IMR-90 (cell line): ENCODE measurements around the gene ATF4. TPM values are rescaled to one million over a fixed set of nuclear protein-coding genes. Genes with fewer than 3 reads are reported as not detected.

Experiments
- ATAC-seq: fragments of 200-7000 bp; cut with Tn5 transposase; 2 replicates; pipeline ENCODE4 v1.9.1; 2020; ENCODE audit warnings: low read depth, mild to moderate bottlenecking, moderate library complexity
- BruUV-seq: library from RNA; stranded (reverse); fragments of 400-500 nt; replicated peaks from 2 replicates; lab custom pipeline; 2021; lab: Mats Ljungman, UMichigan
- CTCF ChIA-PET: fragments of 300-600 bp; formaldehyde crosslinking; extraction: SDS; loops from one replicate; lab custom pipeline; 2021; ENCODE audit warnings: antibody characterized with exemption; lab: Yijun Ruan, JAX
- POLR2A ChIA-PET: fragments of 300-600 bp; sonication (Branson Sonifier 250); formaldehyde crosslinking; loops from one replicate; lab custom pipeline; 2022; ENCODE audit warnings: antibody characterized with exemption; ENCODE audit not compliant: unreplicated experiment; lab: Charles Lee
- DNase-seq: peaks from one replicate; pipeline ENCODE4 v3.0.0; 2013
- H2AFZ ChIP-seq: replicated peaks from 2 replicates; pipeline ENCODE3; 2013; ENCODE audit warnings: low read length, mild to moderate bottlenecking; ENCODE audit not compliant: poor library complexity
- H2AK5ac ChIP-seq: 2 replicates; pipeline ENCODE4 v1.6.1; 2013; ENCODE audit warnings: low read depth, low read length, inconsistent platforms
- H2AK9ac ChIP-seq: replicated peaks from 2 replicates; pipeline ENCODE3; 2013; ENCODE audit warnings: mild to moderate bottlenecking, low read depth, low read length, moderate library complexity; ENCODE audit not compliant: poor library complexity
- H2BK120ac ChIP-seq: 2 replicates; pipeline ENCODE4 v1.6.1; 2013; ENCODE audit warnings: low read depth, low read length, inconsistent platforms
- H2BK15ac ChIP-seq: 3 replicates; pipeline ENCODE4 v1.6.1; 2013; ENCODE audit warnings: low read depth, low read length, inconsistent platforms
- H2BK20ac ChIP-seq: 2 replicates; pipeline ENCODE4 v1.6.1; 2013; ENCODE audit warnings: low read depth, mild to moderate bottlenecking, inconsistent platforms, low read length, moderate library complexity
- H2BK5ac ChIP-seq: 2 replicates; pipeline ENCODE4 v1.6.1; 2013; ENCODE audit warnings: mild to moderate bottlenecking, low read depth, low read length, inconsistent platforms; ENCODE audit not compliant: poor library complexity, severe bottlenecking
- H3K14ac ChIP-seq: replicated peaks from 2 replicates; pipeline ENCODE4 v1.6.1; 2013; ENCODE audit warnings: low read depth, low read length, inconsistent platforms
- H3K18ac ChIP-seq: 2 replicates; pipeline ENCODE4 v1.6.1; 2013; ENCODE audit warnings: low read depth, low read length, control low read depth
- H3K23ac ChIP-seq: 2 replicates; pipeline ENCODE4 v1.6.1; 2013; ENCODE audit warnings: low read depth, low read length, inconsistent platforms
- H3K27ac ChIP-seq: 2 replicates; pipeline ENCODE4 v1.5.1; 2013; ENCODE audit warnings: mild to moderate bottlenecking, control low read depth, low read length; ENCODE audit not compliant: insufficient read depth
- H3K27me3 ChIP-seq: 2 replicates; pipeline ENCODE4 v1.6.1; 2013; ENCODE audit warnings: low read length; ENCODE audit not compliant: control insufficient read depth, insufficient read depth
- H3K36me3 ChIP-seq: 2 replicates; pipeline ENCODE4 v1.6.1; 2013; ENCODE audit warnings: low read length, mixed read lengths; ENCODE audit not compliant: control insufficient read depth, insufficient read depth
- H3K4ac ChIP-seq: 2 replicates; pipeline ENCODE4 v1.6.1; 2013; ENCODE audit warnings: low read depth, low read length, inconsistent platforms
- H3K4me1 ChIP-seq: 2 replicates; pipeline ENCODE4 v1.6.1; 2013; ENCODE audit warnings: low read length, mixed read lengths; ENCODE audit not compliant: control insufficient read depth, insufficient read depth
- H3K4me2 ChIP-seq: 2 replicates; pipeline ENCODE4 v1.6.1; 2013; ENCODE audit warnings: low read depth, mild to moderate bottlenecking, control low read depth, low read length, moderate library complexity
- H3K4me3 ChIP-seq: 2 replicates; pipeline ENCODE4 v1.5.1; 2013; ENCODE audit warnings: low read depth, mild to moderate bottlenecking, control low read depth, low read length, moderate library complexity; ENCODE audit not compliant: insufficient read depth
- H3K56ac ChIP-seq: 2 replicates; pipeline ENCODE4 v1.6.1; 2013; ENCODE audit warnings: low read length, inconsistent platforms; ENCODE audit not compliant: insufficient read depth; ENCODE audit errors: extremely low read depth
- H3K79me1 ChIP-seq, 2 experiments: 2 replicates each; pipeline ENCODE4 v1.6.1; 2013; ENCODE audit warnings: low read length in 2 of 2, inconsistent platforms in 1 of 2, low read depth in 1 of 2
- H3K9ac ChIP-seq: 2 replicates; pipeline ENCODE4 v1.6.1; 2013; ENCODE audit warnings: low read depth, low read length, control low read depth
- H3K9me1 ChIP-seq: 2 replicates; pipeline ENCODE4 v1.6.1; 2013; ENCODE audit warnings: low read length, inconsistent platforms; ENCODE audit not compliant: insufficient read depth
- H3K9me3 ChIP-seq: 2 replicates; pipeline ENCODE4 v1.6.1; 2013; ENCODE audit warnings: low read length; ENCODE audit not compliant: control insufficient read depth, insufficient read depth
- H4K20me1 ChIP-seq: 2 replicates; pipeline ENCODE4 v1.6.1; 2013; ENCODE audit warnings: low read length, inconsistent platforms; ENCODE audit not compliant: insufficient read depth
- H4K5ac ChIP-seq: 2 replicates; pipeline ENCODE4 v1.6.1; 2013; ENCODE audit warnings: mild to moderate bottlenecking, low read depth, low read length, control low read depth
- H4K8ac ChIP-seq, 2 experiments: 2 replicates each; pipeline ENCODE4 v1.6.1; 2013; ENCODE audit warnings: low read depth in 2 of 2, low read length in 2 of 2, control low read depth in 1 of 2, inconsistent platforms in 1 of 2
- H4K91ac ChIP-seq: 2 replicates; pipeline ENCODE4 v1.6.1; 2013; ENCODE audit warnings: low read depth, low read length, inconsistent platforms; ENCODE audit not compliant: insufficient read depth
- BHLHE40 ChIP-seq: fragments of 150-350 bp; IDR thresholded peaks from 2 replicates; pipeline ENCODE4 v1.6.1; 2016; ENCODE audit warnings: mild to moderate bottlenecking, low read depth, low read length
- MXI1 ChIP-seq: IDR thresholded peaks from 2 replicates; pipeline ENCODE4 v1.6.1; 2012; ENCODE audit warnings: low read depth, mild to moderate bottlenecking, low read length, moderate library complexity, borderline replicate concordance
- NFE2L2 ChIP-seq: fragments of 150-350 bp; IDR thresholded peaks from 2 replicates; pipeline ENCODE4 v1.6.1; 2016; ENCODE audit warnings: low read depth, mild to moderate bottlenecking, low read length
- WGBS, 2 experiments: methylation state at CpG; one replicate each; pipeline versions ENCODE4 v1.1.5 to v1.1.7; 2013; ENCODE audit warnings: missing lambda C conversion rate in 2 of 2; ENCODE audit not compliant: insufficient read length in 1 of 2; ENCODE audit errors: extremely low coverage in 2 of 2; 5-methylcytosine and 5-hydroxymethylcytosine counted together
- dilution Hi-C: fragments of 300-500 bp; cut with HindIII; formaldehyde crosslinking; loops from one replicate; pipeline ENCODE4 v1.14.3; 2018; ENCODE audit warnings: low sequenced_read_pairs; ENCODE audit not compliant: unreplicated experiment
- in situ Hi-C: fragments of 300-500 bp; cut with MboI; formaldehyde crosslinking; loops from 3 replicates; pipeline ENCODE4 v1.14.3; 2019; ENCODE audit warnings: low sequenced_read_pairs, inconsistent platforms, mixed read lengths
- intact Hi-C: fragments of 100-400 bp; cut with micrococcal nuclease; formaldehyde crosslinking; loops from 2 replicates; pipeline ENCODE4 v1.10.0; 2022
- polyA plus RNA-seq, 3 experiments: library from polyadenylated mRNA; depleted of rRNA; stranded (reverse); fragments of >200 nt; gene quantifications; 2 replicates each; pipeline ENCODE4 v1.2.3, GENCODE V29; 2012; ENCODE audit warnings: low replicate concordance in 1 of 3
- total RNA-seq: library from RNA; depleted of rRNA; stranded (reverse); fragments of >200 nt; gene quantifications from 2 replicates; pipeline ENCODE4 v1.2.3, GENCODE V29; 2012

The ATF4 gene
- total and polyA plus RNA-seq, 2 of the 4 experiments (the other 2 are of a cell fraction), result 148 to 662 TPM

DNA sequence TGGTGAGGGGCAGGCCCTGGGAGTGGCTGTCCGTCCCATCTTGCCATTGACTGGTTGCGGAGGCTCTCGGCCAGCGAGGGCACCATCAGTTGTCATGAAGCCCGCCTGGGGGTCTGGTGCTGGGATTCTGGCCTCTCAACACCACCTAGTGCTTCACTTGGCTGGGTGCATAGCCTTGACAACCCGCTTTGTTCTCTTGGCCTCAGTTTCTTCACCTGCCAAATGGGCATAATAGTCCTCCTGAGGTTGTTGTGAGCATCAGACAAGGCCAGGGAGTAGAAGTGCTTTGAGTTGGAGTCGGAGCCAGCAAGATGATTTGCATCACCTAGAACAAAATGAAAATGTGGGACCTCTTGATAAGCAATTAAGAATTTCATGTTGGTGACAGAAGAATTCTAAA is 48.7 kb downstream of the ATF4 start:
- Histone ChIP-seq H2AFZ (no peak overlapping the region), H2BK120ac (no peak overlapping the region), H3K4me1 (no peaks in the 10 kb centered on the region), H2BK15ac (no peak overlapping the region), H2AK9ac (no peak overlapping the region), H3K9me3 (peaks cover 3% of the 10 kb centered on the region; the same call in 1 of the 2 replicates), H2BK20ac (no peak overlapping the region), H3K4ac (no peak overlapping the region), H4K5ac (no peak overlapping the region), H2AK5ac (no peak overlapping the region), H4K20me1 (no peaks in the 10 kb centered on the region), H4K91ac (no peak overlapping the region), H4K8ac (no peak overlapping the region), H3K4me3 (no peak overlapping the region), H3K14ac (no peak overlapping the region), H3K9me1 (peaks cover 3% of the 10 kb centered on the region; the same call in 1 of the 2 replicates), H3K18ac (no peak overlapping the region), H3K27ac (no peak overlapping the region), H3K79me1 (no peaks in the 10 kb centered on the region), H3K9ac (no peak overlapping the region), H3K27me3 (peaks cover 5% of the 10 kb centered on the region), H2BK5ac (no peak overlapping the region), H3K36me3 (no peaks in the 10 kb centered on the region), H3K23ac (no peak overlapping the region), H3K56ac (no peak overlapping the region), H3K4me2 (no peak overlapping the region)
- DNase-seq, result no peak
- ATAC-seq, result no peak
- intact Hi-C loops, result no loop called here
- no peak for TF ChIP-seq MXI1
- no peak for TF ChIP-seq NFE2L2
- TF ChIP-seq BHLHE40, result no peak
- POLR2A ChIA-PET, result no interaction called here
- no TSS peak for BruUV-seq
- 100% methylated on average over 5 of the region's 7 CpGs; no CpG with 5 or more reads in 1 of the 2 experiments for WGBS, 2 experiments
- in situ Hi-C loops, result no loop called here
- dilution Hi-C loops, result no loop called here
- CTCF ChIA-PET, result no interaction called here
